DOHH2 (cell line): ENCODE measurements around the gene KCNE1.

Experiments
- EZH2phosphoT487 ChIP-seq: fragments of 200-600 bp; sonication (generic); IDR thresholded peaks from 2 replicates; pipeline ENCODE4 v1.6.1; 2017; ENCODE audit warnings: borderline replicate concordance, mild to moderate bottlenecking, antibody characterized with exemption, low read length, moderate library complexity, mixed read lengths
- TF ChIP-seq, protein P1 (sequence below): fragments of 200-600 bp; sonication (generic); IDR thresholded peaks from one replicate; pipeline ENCODE4 v1.5.1; 2014; ENCODE audit warnings: antibody characterized with exemption, mild to moderate bottlenecking, low read depth, low read length; ENCODE audit not compliant: poor library complexity, severe bottlenecking

DNA sequence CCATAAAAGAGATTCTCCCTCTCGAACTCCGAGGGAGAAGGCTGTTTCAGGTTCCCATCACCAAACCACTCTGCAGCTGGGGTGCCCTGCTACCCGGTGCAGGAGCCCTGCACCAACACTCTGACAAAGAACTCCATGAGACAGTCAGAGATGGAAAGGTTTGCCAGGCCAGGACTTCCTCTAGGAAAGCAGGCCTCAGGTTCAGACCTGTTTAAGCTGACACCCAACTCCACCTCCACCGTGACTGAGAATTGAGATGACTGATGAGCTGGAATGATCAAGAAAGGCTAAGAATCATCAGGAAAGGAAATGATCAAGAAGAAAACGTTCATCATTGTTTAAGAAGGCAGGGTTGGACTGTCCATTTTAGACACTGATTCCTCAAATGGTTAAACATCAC, 46.2 kb upstream of the KCNE1 start:
- TF ChIP-seq, protein P1, sequence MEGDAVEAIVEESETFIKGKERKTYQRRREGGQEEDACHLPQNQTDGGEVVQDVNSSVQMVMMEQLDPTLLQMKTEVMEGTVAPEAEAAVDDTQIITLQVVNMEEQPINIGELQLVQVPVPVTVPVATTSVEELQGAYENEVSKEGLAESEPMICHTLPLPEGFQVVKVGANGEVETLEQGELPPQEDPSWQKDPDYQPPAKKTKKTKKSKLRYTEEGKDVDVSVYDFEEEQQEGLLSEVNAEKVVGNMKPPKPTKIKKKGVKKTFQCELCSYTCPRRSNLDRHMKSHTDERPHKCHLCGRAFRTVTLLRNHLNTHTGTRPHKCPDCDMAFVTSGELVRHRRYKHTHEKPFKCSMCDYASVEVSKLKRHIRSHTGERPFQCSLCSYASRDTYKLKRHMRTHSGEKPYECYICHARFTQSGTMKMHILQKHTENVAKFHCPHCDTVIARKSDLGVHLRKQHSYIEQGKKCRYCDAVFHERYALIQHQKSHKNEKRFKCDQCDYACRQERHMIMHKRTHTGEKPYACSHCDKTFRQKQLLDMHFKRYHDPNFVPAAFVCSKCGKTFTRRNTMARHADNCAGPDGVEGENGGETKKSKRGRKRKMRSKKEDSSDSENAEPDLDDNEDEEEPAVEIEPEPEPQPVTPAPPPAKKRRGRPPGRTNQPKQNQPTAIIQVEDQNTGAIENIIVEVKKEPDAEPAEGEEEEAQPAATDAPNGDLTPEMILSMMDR: no peak
- TF ChIP-seq EZH2phosphoT487: no peak
